Activated CD4-positive, alpha-beta T cell treated with anti-CD3 and anti-CD28 coated beads, Interleukin-2, amount 50 U/mL, for 48 hours (primary cell): ENCODE measurements around the gene SLC41A1.

Experiments
- DNase-seq, 2 experiments: peaks; one replicate each; pipeline ENCODE4 v3.0.0-alpha.2; 2020

Gene SLC41A1

DNA sequence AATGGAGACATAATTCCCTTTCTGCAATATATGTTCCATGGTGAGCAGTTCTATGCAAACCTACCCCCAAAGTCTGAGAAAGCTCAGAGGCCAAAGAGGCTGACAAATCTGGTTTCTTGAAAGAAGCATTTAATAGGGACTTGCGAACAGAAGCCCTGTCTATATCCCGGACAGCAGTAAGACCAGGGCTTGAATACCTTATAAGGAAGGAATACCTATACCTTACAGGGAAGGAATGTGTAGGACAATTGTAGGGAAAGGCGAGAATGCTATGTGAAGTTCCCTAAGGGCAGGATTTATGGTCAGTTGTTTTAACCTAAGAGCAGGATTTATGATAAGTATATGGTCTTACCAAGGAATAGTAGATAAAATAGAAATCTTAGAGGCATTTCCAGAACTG lies 5.0 kb upstream of the SLC41A1 start:
- no peak for DNase-seq

- DNase-seq = no peak
Measured at GRCh38 chr1:205817364-205817763, 4.4 kb upstream of the SLC41A1 start.

DNA sequence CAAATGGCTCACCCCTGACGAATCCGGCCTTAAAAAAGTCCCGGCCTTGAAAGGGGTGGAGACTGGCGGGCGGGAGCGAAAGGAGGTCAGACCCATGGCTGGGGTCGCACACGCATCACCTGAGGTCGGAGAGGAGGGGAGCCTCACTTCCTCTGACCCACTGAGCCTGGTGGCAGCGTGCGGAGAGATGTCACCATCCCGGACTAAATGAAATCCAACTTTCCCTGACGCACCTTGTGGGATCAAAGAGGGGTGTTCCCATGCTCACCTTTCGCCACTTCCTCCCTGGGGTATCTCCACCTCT lies 709 bp upstream of the SLC41A1 start:
- no peak for DNase-seq

GRCh38 chr1:205812271-205812877 lies 624 bp downstream of the SLC41A1 start:
- peak; percentile 26 to 30 for DNase-seq

DNA sequence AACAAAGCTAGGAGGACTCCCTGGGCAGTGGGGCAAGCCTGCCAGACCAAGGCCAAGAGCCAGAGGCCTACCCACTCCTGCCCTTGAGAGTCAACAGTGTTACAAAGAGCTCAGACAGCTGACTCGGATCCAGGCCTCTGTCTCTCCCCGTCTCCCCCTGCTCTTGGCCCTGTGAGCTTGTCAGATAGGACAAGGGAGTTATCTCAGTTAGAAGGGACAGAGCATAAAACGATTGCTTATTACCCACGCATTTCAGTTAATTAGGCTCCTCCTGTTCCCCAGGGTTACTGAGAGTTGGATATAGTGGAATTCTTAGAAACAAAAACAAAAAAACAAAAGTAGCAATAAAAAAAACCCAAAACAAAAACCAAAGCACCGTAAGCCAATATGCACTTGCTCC lies 1.3 kb downstream of the SLC41A1 start:
- no peak for DNase-seq

GRCh38 chr1:205810448-205811157 lies 2.4 kb downstream of the SLC41A1 start:
- DNase-seq = no peak

DNA sequence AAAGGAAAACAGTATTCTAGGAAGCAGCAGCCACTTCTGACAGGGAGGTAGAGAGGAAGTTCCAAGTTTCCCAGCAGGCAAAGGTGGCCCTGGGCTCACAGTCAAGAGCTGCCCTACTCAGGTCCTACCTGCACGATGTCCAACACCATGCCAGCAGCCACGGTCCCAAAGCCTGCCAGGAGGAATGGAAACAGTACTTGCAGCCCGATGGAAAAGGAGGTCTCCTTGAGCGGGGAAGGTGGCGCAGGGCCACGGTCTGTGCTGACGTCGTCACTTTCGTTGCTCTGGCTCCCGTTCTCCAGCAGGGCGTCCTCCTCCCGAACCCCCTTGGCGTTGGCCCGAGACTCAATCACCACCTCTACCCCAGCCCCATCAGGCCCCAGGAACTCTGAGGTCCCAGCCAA lies 3.1 kb downstream of the SLC41A1 start:
- DNase-seq = no peak

- no peak for DNase-seq
Measured at GRCh38 chr1:205809469-205809868, 3.5 kb downstream of the SLC41A1 start.

- peak; percentile 67 to 76 for DNase-seq
Measured at GRCh38 chr1:205805082-205805711, 7.8 kb downstream of the SLC41A1 start.

- no peak for DNase-seq
Measured at GRCh38 chr1:205804605-205805004, 8.4 kb downstream of the SLC41A1 start.

DNA sequence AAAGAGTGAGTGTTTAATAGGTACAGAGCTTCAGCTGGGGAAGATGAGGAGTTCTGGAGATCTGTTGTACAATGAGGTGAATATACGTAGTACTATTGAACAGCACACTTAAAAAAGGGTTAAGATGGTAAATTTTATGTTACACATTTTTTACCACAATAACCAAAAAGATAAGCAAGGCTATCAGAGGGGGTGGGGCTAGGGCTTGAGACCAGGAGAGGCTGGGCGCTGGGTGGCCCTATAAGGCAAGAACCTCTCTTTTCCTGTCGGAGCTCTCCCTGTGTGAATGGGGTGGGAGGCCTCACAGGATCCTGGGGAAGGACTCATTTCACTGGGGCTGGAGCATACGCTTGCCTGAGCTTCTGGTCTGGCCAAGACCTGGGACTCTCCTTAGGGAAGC lies 9.0 kb downstream of the SLC41A1 start:
- DNase-seq = no peak

GRCh38 chr1:205802060-205802459 lies 10.9 kb downstream of the SLC41A1 start:
- DNase-seq = no peak

DNA sequence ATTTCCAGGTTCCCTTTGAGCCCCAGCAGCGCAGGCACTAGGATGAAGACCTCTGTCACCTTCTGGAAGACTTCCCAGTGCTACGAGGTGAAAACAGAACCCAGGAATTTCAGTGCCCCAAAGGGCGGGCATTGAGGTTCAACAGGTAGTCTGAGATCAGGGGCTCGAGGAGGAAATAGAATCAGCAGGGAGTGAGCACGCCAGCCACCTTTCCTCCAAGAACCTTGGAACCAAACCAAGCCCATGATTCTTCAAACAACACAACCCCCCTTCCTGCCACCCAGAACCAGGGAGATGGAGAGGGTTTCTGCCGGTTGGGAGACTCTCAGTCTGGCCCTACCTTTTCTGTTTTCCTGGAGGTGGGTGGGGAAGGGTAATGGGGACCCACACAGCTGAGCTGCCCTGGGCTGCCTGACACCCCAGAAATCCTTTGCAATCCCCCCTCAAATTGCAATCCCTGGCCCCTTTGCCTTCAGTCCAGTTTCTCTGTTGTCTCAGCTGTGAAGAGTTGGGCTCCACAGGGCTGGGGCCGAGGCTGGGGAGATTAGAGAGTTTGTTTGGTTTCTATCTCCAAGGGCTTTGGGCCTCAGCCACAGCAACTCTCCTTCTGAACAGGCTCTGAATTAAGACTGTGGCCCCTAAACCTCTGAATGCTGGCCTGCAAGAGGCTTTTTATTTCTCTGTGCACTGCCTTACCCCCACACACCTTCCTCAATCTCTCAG lies 11.9 kb downstream of the SLC41A1 start:
- DNase-seq = no peak

GRCh38 chr1:205800427-205800826 lies 12.6 kb downstream of the SLC41A1 start:
- DNase-seq = no peak

- DNase-seq = no peak
Measured at GRCh38 chr1:205798577-205798976, 14.4 kb downstream of the SLC41A1 start.

- no peak for DNase-seq
Measured at GRCh38 chr1:205797168-205797567, 15.8 kb downstream of the SLC41A1 start.

DNA sequence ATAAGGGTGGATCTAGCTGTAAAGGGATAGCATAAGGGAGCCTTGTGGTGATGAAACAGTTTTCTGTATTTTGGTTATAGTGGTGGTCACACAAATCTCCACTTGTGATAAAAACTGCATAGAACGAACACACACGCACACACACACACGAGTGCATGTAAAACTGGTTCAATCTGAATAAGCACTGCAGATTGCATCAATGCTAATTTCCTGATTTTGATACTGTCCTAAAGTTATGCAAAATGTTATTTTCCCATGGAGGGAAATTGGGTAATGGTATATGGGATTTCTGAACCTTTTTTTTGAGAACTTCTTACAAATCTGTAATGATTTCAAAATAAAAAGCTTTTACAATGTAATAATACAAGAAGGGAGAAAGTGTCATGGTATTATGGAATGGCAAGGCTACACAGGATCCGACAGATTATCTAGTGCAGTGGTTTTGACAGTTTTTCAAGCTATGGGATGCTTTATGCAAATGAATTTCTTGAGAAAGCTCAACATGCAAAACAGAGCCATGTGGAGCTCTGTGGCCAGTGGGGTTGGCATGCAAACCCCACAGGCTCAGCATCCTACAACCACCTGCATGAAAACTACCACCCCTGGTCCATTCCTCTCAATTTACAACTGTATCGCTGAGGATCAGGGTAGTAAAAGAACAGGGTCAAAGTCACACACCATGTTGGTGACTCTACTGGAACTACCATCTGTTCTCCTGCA lies 18.8 kb downstream of the SLC41A1 start:
- DNase-seq = no peak

DNA sequence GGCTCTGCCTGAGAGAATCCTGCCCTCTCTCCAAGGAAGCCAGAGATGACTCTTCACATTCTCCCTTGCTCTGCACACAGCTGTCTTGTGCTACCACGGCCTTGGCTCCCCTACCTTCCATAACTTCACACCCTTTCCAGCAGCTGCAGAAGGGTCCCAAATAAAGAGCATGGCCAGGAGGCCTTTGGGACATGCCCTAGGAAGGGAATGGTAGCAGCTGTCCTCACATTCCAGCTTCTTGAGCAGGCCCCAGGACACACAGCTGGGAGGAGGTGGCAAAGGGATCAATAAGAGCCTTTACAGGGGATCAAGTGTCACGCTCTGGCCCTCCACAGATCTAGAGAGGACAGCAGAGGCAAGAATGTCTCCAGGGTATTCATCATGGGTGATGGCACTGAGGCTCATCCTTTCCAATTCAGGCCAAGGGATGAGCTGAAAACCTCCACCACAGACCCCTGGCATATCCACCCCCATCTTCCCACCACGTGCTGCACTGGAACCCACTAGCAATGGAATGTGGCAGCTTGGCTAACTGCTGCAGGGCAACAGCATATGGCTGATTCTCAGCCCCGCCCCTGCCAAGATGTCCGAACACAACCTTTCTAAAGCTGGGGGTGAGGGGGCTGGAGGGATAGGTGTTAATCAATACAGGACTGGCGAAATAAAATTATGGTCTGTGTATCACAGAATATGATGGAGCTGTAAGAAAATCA lies 19.9 kb downstream of the SLC41A1 start:
- no peak for DNase-seq

- no peak for DNase-seq
Measured at GRCh38 chr1:205792481-205792881, 20.5 kb downstream of the SLC41A1 start.

DNA sequence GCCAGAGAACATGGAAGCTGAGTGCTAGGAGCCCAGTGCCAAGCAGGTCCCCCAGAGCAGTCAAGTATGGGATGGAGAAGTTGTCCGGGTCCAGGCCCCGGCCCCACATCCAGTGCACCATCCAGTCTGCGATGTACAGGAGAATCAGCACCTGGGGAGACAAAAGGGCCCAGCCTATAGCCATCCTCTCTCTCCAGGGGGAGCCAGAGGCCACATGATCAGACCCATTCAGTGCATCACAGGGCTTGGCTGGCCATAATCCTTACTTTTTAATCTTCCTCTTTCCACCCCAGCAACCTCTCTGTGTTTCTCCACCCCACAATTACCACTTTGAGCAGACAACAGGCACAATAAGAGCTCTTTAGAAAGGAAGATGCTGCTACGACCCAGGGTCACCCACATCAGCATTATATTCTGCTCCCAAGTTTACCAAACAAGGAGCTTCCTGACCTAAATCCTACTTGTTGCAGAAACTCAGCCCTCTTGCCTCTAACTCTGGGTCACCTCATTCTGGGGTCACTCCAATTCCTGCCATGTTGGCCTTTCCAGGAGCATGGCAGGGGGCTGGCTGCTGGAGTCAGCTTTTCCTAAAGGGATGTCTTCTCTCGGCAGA lies 21.3 kb downstream of the SLC41A1 start:
- DNase-seq = peak; percentile 59 to 70

DNA sequence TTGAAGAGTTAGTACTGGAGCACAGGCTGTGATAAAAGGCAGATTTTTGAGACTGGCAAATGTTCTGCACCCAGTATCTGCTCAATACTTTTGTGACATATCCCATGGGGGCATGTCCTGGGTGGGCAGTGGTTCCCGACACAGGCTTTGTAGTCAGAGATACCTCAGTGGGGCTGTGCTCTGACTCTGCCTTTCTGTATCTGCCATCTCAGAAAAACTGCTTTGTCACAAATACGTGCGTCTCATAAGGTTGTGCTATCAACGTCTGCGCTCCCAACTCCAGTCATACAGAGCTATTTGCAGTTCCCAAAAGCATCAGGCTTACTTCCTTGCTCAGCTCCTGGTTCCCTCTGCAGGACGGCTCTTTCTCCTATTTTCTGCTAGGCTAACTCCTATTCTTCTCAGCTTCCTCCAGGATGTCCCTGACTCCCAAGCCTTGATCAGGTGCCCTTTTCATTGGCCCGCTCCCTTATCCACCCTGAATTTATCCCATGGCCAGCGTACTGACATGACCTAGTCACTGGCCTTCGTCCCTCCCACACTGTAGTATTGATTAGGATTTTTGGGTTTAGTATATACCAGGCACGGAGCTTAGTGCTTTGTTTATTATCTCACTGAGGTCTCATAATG lies 25.6 kb downstream of the SLC41A1 start:
- no peak for DNase-seq

DNA sequence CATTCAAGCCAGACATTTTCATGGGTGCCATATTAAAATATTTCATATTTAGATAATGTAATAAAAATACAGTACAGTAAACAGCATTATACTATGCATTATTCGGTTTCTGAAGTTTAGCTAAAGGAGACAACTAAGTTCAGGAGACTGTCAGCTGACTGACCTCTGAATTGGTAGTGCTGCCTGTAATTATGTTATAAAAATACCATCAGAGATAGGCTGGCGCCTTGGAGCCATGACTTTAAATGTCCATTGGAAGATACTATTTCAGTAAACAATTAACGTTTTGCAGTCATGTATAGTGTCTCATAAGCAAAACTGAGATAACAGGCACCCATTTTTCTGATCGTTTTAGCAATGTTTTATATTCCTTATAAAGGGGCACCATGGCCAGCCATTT lies 26.4 kb downstream of the SLC41A1 start:
- DNase-seq = no peak
